IPS-15b (cell line): ENCODE data around the gene IRF2BP1.

Experiments used
- H3K27me3 ChIP-seq: one replicate; pipeline ENCODE4 v1.6.1; 2013; ENCODE audit warnings: low read length; ENCODE audit not compliant: control insufficient read depth, insufficient read depth
- H3K36me3 ChIP-seq: one replicate; pipeline ENCODE4 v1.6.1; 2013; ENCODE audit warnings: low read length; ENCODE audit not compliant: control insufficient read depth, insufficient read depth
- H3K4me1 ChIP-seq: one replicate; pipeline ENCODE4 v1.6.1; 2013; ENCODE audit warnings: mild to moderate bottlenecking, low read length; ENCODE audit not compliant: control insufficient read depth, insufficient read depth
- H3K4me3 ChIP-seq: one replicate; pipeline ENCODE4 v1.5.1; 2013; ENCODE audit warnings: low read depth, low read length
- H3K9ac ChIP-seq: one replicate; pipeline ENCODE4 v1.6.1; 2013; ENCODE audit warnings: low read depth, mild to moderate bottlenecking, low read length
- H3K9me3 ChIP-seq: one replicate; pipeline ENCODE4 v1.6.1; 2013; ENCODE audit warnings: mild to moderate bottlenecking, low read length; ENCODE audit not compliant: control insufficient read depth, insufficient read depth

Gene IRF2BP1

GRCh38 chr19:45863840-45864628 lies 21.9 kb downstream of the IRF2BP1 start, which contains the start of gene FOXA3:
Gene FOXA3, plus strand, starts transcription at chr19:45864326. Its CDS starts 131 bp downstream, at chr19:45864457.
- Histone ChIP-seq H3K9me3 (no peaks in the 10 kb centered on the region), H3K4me3 (peak within 1 kb of the TSS; percentile 95), H3K4me1 (peaks cover 7% of the 10 kb centered on the region), H3K36me3 (peaks cover 5% of the 10 kb centered on the region), H3K27me3 (no peaks in the 10 kb centered on the region), H3K9ac (peak within 1 kb of the TSS; percentile 92)

DNA sequence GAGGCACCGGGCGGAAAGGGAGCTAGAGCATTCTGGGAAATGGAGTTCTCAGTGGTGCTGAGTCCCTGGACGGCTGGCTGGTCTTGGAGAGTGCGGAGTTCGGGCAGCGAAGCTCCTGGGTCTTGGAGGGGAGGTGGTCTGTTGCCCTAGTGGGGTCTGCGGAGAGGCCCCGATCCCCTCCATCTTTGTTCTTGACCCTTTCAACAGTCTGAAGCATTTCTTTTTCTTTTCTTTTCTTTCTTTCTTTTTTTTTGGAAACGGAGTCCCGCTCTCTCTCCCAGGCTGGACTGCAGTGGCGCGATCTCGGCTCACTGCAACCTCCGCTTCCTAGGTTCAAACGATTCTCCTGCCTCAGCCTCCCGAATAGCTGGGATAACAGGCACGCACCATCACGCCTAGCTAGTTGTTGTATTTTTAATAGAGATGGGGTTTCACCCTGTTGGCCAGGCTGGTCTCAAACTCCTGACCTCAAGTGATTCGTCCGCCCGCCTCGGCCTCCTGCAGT lies 22.6 kb downstream of the IRF2BP1 start:
- peaks cover 7% of the 10 kb centered on the region for H3K4me1 ChIP-seq
- H3K4me3 ChIP-seq: peak overlapping the region; percentile 95
- H3K36me3 ChIP-seq: peaks cover 5% of the 10 kb centered on the region
- no peak overlapping the region for H3K9ac ChIP-seq
- no peaks in the 10 kb centered on the region for H3K9me3 ChIP-seq
- no peaks in the 10 kb centered on the region for H3K27me3 ChIP-seq

GRCh38 chr19:45862564-45863334 lies 23.2 kb downstream of the IRF2BP1 start, which contains the start of gene SYMPK:
Gene SYMPK, minus strand, starts transcription at chr19:45863147. Its CDS starts 8,652 bp downstream, at chr19:45854495.
- Histone ChIP-seq H3K9ac (peak within 1 kb of the TSS; percentile 94), H3K27me3 (no peaks in the 10 kb centered on the region), H3K4me3 (peak within 1 kb of the TSS; percentile 98), H3K36me3 (peaks cover 5% of the 10 kb centered on the region), H3K9me3 (no peaks in the 10 kb centered on the region), H3K4me1 (peaks cover 7% of the 10 kb centered on the region)

- H3K4me1 ChIP-seq: peaks cover 7% of the 10 kb centered on the region
- H3K27me3 ChIP-seq: no peaks in the 10 kb centered on the region
- H3K36me3 ChIP-seq: peaks cover 5% of the 10 kb centered on the region
Measured at GRCh38 chr19:45862271-45862563, 23.7 kb downstream of the IRF2BP1 start.

GRCh38 chr19:45860359-45861259 lies 25.3 kb downstream of the IRF2BP1 start:
- no peaks in the 10 kb centered on the region for H3K27me3 ChIP-seq
- H3K9ac ChIP-seq: no peak overlapping the region
- peaks cover 5% of the 10 kb centered on the region for H3K36me3 ChIP-seq
- no peak overlapping the region for H3K4me3 ChIP-seq
- peaks cover 3% of the 10 kb centered on the region for H3K4me1 ChIP-seq
- H3K9me3 ChIP-seq: no peaks in the 10 kb centered on the region

More at GRCh38 chr19:45862271-45862563, 23.7 kb downstream of the IRF2BP1 start:
- H3K4me3 ChIP-seq: peak overlapping the region; percentile 98
- H3K9ac ChIP-seq: peak overlapping the region; percentile 94
- no peaks in the 10 kb centered on the region for H3K9me3 ChIP-seq

DNA sequence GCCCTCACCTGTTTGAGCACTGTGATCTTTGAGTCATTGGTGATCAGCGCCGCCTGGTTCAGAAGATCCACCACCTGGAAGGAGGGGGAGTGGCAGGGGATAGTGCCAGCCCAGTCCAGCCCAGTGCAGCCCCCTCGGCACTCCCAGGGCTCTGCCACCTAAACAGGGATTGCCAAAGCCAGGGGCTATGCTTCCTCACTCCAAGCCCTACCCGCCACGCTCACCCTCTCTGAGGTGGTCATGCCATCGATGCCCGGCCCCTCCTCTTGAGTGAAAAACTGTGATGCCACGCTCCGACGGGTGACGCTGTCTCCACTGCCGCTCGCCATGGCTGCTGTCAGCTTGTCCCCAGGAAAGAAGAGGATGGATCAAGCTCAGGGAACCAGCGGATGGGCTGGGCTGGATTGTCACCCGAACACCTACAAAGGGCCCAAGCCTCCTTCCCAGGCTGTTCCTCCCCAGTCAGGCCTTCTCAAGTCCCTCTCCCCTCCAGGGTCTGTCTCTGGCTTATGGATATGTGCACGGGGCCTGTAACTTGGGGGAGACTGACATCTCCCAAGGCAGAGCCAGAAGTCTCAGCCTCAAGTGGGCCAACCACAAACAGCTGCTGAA lies 31.7 kb downstream of the IRF2BP1 start:
- Histone ChIP-seq H3K9me3 (no peaks in the 10 kb centered on the region), H3K9ac (no peak overlapping the region), H3K4me3 (no peak overlapping the region), H3K27me3 (no peaks in the 10 kb centered on the region), H3K4me1 (no peaks in the 10 kb centered on the region), H3K36me3 (peaks cover 35% of the 10 kb centered on the region)

DNA sequence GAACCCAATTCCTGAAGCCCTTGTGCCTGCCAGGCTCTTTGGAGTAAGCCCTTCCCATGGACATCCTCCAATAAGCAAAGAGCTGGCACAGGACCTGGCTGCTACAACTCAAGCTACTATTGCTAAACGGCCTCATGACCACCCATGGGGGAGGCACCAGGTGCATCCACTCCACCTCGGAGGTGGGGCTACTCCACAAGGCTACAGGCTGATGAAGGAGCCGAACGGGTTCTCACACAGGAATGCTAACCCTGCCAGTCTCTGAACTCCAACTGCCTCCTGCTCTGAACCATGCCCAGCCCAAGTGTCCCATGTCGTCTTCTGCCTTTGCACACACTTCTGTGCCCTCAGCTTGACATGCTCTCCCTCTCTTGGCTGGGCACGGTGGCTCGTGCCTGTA lies 33.0 kb downstream of the IRF2BP1 start:
- Histone ChIP-seq H3K4me1 (no peaks in the 10 kb centered on the region), H3K27me3 (no peaks in the 10 kb centered on the region), H3K9ac (no peak overlapping the region), H3K36me3 (peaks cover 45% of the 10 kb centered on the region), H3K4me3 (no peak overlapping the region), H3K9me3 (no peaks in the 10 kb centered on the region)

- H3K9ac ChIP-seq: no peak overlapping the region
- H3K36me3 ChIP-seq: peaks cover 52% of the 10 kb centered on the region
- H3K4me3 ChIP-seq: no peak overlapping the region
- H3K9me3 ChIP-seq: no peaks in the 10 kb centered on the region
- no peaks in the 10 kb centered on the region for H3K4me1 ChIP-seq
- H3K27me3 ChIP-seq: no peaks in the 10 kb centered on the region
Measured at GRCh38 chr19:45852145-45852750, 33.7 kb downstream of the IRF2BP1 start.

DNA sequence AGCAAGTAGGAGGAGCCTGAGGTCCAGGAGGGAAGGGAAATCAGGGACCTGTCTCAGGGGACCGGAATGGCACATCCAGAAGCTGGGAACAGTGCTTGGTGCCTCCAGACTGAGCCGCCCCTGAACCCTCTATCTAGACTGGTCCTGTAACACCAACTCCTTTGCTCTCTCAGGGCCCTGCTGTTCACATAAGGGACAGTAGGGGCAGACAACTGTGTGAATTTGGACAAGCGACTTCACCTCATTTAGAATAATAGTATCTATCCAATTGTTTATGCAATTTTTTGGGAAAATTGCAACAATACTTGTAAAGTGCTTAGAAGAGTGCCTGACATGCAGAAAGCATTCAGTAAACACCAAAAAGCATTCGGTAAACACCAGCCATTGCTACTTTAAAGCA lies 37.0 kb downstream of the IRF2BP1 start:
- Histone ChIP-seq H3K4me1 (no peaks in the 10 kb centered on the region), H3K36me3 (peaks cover 56% of the 10 kb centered on the region), H3K4me3 (no peak overlapping the region), H3K9me3 (no peaks in the 10 kb centered on the region), H3K27me3 (no peaks in the 10 kb centered on the region), H3K9ac (no peak overlapping the region)

DNA sequence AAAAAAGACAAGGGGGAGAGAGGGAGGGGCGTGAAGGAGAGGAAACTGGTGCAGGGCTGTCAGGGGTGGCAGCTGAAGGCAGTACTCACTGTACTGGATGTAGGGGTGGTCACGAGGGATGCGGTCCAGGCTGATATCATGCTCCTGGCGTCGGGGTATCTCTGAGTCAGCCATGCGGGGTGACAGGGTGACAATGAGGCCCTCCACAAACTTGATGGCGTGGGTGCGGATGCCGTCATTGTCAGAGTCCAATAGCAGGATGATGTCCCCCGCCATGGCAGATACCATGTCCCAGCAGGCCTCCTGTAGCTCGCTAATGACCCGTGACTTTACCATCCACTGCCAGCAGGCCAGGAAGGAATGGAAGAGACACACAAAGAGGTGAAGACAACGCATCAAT lies 38.3 kb downstream of the IRF2BP1 start:
- H3K36me3 ChIP-seq: peaks cover 54% of the 10 kb centered on the region
- no peaks in the 10 kb centered on the region for H3K4me1 ChIP-seq
- H3K9me3 ChIP-seq: no peaks in the 10 kb centered on the region
- no peaks in the 10 kb centered on the region for H3K27me3 ChIP-seq
- no peak overlapping the region for H3K9ac ChIP-seq
- no peak overlapping the region for H3K4me3 ChIP-seq
